Raji (cell line): ENCODE data around the gene ID3.
A peak's percentile ranks its signal among the peaks of the same experiment; 100 is the strongest.

Source experiments
- POLR2A ChIP-seq: IDR thresholded peaks from 2 replicates; pipeline ENCODE4 v1.6.1; 2011; ENCODE audit warnings: low read depth, low read length, control low read depth; ENCODE audit not compliant: insufficient read depth

Gene ID3

DNA sequence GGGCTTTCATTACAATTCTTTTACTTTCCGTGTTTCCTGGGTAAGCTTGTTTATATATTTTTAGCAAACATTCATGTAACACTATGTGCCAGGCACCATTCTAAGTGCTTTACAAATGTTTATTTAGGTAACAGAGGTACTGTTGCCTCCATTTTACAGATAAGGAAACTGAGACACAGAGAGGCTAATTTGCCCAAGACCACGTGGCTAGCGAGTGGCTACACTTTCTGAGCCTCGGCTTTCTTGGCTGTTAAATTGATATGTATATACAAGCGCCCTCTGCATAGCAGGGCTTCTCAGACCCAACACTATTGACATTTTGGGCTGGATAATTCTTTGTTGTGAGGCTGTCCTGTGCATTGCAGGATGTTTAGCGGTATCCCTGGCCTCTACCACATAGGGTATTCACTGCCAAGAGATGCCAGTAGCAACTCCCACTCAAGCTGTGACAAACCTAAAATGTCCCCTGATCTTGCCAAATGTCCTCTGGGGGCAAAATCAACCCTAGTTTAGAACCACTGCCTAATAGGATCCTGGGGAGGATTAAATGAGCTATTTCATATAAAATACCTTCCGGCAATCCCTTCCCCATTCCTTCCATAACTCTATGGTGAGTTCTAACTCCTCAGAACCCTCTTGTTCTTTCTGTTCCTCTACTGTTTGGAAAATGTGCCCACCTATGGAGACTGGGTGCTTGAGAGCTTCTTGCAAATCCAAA is 17.2 kb upstream of the ID3 start:
- TF ChIP-seq POLR2A = no peak

GRCh38 chr1:23575226-23575810 is 16.0 kb upstream of the ID3 start:
- TF ChIP-seq POLR2A = no peak

DNA sequence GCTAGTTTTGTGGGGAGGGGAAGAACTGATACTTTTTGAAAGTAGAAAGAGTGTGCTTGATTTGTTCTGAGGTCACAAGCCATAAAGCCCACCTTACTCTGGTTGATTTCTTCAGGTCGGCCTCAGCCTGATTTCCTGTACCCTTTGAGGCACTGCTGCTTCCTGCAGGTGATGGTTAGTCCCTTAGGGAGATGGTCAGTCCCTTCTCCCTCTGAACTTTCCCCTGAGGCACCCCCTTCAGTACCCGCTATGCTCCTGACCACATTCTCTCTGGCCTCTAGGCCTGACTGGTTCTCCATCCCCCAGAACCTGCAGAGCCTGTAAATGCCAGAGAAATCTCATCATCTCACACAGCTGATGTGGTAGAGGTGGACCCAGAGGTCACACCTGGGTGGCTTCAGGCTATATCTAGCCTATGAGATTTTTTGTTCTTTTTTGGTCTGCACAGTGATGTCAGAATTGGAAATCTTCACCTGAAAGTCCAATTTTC is 15.0 kb upstream of the ID3 start:
- 0 out of 2 replicates have a peak, but pooled peaks have one; percentile 16 for TF ChIP-seq POLR2A

DNA sequence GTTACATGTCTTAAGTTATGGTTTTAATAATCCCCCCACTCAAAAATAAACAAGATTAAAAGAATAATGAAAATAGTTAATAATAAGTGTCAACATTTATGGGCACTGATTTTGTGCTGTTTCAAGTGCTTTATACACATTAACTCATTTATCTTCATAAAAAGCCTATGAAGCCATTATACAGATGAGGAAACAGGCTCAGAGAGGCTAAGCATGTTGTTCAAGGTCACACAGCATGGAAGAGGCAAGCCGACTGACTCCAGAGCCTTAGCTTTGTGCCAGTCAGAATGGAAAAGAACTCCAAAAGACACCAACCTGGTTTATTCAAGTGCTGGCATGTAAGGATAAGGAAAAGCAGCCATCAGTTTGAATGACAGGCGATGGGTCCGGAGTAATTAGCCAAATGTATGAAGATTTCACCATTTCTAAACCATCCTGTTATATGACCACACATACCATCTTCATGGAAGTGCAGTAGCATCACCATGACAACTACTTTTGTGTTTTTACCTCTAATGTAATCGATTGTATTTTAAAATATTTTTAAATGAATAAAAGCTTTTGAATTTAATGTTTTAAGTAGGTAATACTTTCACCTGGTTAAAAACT is 14.4 kb upstream of the ID3 start:
- TF ChIP-seq POLR2A = no peak

- TF ChIP-seq POLR2A = no peak
Observed at GRCh38 chr1:23571465-23571864, 12.2 kb upstream of the ID3 start.

DNA sequence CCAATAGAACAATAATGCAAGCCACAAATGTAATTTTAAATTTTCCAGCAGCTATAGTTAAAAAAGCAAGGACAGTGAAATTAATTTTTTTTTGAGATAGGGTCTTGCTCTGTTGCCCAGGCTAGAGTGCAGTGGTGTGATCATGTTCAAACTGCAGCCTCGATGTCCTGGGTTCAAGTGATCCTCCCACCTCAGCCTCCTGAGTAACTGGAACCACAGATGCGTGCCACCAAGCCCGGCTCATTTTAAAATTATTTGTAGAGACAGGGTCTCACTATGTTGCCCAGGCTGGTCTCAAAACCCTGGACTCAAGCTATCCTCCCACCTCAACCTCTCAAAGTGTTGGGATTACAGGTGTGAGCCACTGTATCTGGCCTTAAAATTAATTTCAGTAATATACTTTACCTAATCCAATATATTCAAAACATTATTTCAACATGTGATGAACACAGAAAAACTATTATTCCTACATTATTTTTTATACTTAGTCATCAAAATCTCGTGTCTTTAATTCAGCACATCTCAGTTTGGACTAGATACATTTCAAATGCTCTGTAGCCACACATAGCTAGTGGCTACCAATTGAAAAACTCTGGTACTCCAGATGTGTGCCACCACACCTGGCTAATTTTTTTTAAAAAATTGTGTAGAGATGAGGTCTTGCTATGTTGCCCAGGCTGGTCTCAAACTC is 10.8 kb upstream of the ID3 start:
- no peak for TF ChIP-seq POLR2A

GRCh38 chr1:23568608-23569383 is 9.5 kb upstream of the ID3 start:
- no peak for TF ChIP-seq POLR2A

- TF ChIP-seq POLR2A = no peak
Observed at GRCh38 chr1:23567996-23568607, 8.8 kb upstream of the ID3 start.

GRCh38 chr1:23567629-23567995 is 8.3 kb upstream of the ID3 start:
- no peak for TF ChIP-seq POLR2A

DNA sequence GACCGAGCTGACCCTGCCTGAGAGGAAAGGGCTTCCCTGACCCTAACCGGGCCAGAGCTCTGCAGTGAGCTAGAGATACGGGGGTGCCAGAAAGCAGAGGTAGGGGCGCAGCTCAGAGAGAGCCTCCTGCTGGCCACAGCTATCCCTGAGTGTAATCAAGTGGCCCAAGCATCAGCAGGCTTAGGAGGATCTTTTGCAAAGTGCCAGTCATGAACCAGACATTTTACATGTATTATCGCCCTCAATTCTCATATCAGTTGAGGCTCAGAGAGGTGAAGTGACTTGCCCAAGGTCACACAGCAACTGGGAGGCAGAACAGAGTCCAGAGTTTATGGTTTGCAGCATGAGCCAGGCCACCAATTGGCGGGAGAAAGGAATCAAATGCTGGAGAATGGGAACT is 7.0 kb upstream of the ID3 start:
- TF ChIP-seq POLR2A = no peak

DNA sequence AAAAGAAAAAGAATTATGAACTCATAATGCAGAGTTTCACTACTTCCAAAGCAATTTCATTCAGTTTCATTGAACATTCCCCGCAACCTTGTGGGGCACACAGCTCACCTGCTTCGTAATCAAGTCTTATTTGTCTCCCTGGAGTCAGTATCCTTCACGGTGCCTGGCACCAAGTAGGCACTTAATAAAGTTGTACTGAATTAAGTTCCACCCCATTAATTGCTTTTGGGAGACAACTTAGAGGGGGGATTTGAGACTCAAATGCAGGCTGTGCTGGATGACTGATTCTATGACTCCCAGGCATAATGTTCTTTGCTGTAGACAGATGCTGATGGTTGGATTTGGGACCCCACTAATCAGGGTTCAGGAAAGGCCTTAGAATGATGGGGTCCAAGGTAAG is 6.5 kb upstream of the ID3 start:
- TF ChIP-seq POLR2A = no peak

DNA sequence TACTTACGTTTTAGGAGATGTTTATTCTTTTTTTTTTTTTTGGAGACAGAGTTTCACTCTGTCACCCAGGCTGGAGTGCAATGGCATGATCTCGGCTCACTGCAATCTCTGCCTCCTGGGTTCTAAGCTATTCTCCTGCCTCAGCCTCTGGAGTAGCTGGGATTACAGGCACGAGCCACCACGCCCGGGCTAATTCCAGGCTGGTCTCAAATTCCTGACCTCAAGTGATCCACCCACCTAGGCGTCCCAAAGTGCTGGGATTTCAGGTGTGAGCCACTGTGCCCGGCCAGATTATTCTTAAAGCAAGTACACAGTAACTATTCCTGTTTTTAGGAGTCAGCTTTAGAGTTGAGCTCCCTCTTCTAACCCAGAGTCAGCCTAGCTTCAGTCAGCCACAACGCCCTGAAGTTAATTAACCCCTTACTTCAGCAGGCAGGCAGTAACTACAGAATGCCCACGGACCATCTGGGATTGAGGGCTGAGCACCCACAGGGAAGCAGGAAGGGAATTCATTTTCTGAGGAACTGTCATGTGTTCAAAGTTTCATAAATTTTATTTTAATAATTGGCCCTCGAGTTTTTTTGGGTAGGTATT is 5.3 kb upstream of the ID3 start:
- TF ChIP-seq POLR2A = no peak

GRCh38 chr1:23563755-23564374 is 4.6 kb upstream of the ID3 start:
- TF ChIP-seq POLR2A = no peak

DNA sequence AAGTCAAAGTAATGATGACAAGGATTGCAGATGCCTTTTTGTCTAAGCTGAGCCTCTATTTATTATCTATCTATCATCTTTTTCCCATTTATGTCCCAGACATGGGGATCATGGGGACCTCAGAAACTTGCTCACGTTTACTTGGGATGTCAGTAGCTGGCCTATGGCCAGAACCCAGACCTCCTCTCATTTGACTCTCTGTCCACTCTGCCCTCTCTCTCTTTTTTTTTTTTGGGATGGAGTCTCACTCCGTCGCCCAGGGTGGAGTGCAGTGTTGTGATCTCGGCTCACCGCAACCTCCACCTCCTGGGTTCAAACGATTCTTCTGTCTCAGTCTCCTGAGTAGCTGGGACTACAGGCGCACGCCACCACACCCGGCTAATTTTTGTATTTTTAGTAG is 3.7 kb upstream of the ID3 start:
- TF ChIP-seq POLR2A = no peak
